HG02588 (cell line): ENCODE measurements around the gene PWP2.

Experiments
- ATAC-seq: cut with Tn5 transposase; IDR thresholded peaks from one replicate; pipeline ENCODE4 v1.9.1; 2021; ENCODE audit warnings: mild to moderate bottlenecking, moderate library complexity; ENCODE audit not compliant: unreplicated experiment

The PWP2 gene

DNA sequence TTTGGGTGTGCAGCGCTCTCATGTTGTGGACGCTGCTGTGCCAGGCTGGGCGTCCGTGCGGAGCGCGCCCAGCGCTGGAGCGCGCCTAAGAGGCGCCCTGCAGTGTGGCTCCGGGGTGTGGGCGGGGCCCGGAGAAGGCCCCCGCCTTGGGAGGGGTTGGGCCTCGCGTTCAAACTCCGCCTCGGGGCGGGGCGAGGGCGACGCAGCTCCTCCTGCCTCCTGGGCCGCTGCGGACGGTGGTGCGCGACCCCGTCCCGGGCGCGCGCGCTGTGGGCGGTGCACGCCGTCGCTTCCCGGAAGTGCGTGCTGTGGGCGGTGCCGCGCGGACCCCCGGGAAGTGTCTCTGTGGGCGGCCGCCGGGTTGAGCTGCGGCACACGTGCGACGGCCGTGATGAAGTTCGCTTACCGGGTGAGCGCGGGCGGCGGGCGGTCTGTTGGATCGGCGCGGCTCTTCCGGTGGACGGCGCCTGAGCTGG, at the start of gene PWP2:
Gene PWP2 (plus strand): TSS at position 374 of the 476 bp plus-strand sequence. CDS start 18 bp downstream, at position 392.
- peak; percentile 76 for ATAC-seq

DNA sequence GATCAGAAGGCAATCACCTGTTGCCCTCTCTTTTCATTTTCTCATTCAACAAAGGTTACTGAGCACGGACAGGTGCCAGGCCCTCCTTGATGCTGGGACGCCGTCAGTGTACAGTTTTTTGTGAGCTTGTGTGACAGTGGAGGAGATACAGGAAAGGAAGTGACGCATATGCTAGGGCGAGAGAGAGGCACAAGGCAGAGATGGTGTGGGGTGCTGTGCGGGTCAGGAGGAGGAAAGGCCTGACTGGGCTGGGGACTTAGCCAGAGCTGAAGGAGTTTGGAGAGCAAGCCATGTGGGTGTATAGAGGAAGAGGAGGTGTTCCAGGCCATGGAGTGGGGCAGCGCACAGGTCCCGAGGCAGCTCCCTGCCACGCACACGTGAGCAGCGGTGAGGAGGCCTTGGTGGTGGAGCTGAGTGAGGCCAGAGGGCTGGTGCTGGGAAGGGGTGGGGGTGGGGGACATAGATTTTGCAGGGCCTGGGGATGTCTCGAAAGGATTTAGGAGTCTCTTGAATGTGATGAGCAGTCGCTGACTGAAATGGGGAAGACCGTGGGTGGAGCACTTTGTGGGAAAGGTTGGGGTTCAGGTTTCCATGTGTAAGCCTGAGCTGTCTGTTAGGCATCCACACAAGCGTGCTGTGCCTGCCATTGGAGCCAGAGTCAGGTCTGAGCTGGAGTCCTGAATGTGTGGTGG, 49.1 kb upstream of the PWP2 start:
- no peak for ATAC-seq

DNA sequence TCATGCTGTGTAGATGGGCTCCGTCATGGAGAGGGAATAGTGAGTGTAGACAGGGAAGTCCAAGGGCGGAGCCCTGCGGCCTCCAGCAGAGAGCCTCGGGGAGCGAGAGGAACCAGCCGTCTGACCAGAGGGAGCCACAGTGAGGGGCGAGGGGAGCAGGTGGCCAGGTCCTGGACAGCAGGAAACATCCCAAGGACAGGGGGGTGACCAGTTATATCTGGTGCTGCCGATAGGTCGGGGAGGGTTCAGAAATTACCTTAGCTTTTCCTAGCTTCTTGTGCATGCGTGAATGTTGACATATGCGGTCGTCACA, 48.6 kb upstream of the PWP2 start:
- ATAC-seq, result no peak

DNA sequence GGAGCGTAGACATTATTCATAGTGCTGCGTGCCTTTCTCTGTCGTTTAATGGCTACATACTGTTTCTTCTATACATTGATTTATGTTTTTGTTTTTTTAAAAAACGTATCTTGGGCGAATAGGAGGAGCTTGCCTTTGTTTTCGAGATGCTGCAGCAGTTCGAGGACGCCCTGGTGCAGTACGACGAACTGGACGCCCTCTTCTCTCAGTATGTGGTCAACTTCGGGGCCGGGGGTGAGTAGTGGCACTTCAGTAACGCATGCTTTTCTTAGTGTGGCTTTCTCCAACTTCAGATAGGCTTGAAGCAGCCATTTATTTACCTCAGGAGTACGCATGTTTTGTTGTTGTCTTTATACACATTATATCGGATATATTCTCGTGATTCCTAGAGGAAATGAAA, 48.2 kb upstream of the PWP2 start:
- ATAC-seq, result no peak

DNA sequence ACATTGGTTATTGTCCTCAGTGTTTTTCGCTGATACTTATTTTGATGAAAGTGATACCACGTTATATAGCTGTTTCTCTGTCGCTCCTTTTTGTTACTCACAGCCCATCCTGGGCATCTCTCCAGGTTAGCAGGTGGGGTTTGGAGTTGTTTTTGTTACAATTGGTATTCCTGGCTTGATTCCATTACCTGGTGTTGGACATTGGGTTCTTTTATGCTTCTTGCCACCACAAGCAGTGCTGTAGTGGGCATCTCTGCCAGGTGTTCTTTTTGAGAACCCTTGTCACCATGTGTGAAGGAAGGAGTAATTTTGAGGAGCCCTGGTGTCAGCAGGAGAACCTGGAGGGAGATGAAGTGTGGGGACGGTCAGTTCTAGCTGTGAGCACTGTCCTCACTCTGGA, 47.5 kb upstream of the PWP2 start:
- ATAC-seq, result no peak

DNA sequence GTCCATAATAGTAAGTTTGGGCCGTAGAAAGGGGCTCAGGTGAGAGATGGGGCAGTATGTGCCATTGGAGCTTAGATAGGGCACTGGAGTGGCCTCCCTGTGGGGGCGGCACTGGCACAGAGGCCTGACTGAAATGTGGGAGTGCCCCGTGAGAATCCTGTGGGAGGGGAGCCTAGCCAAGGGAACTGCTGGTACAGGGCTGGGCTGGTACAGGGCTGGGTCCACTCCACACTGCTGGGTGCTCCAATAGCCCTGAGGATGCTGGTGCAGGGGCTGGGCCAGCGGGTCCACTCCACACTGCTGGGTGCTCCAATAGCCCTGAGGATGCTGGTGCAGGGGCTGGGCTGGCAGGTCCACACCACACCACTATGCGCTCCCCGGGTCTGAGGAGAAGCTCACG, 44.8 kb upstream of the PWP2 start:
- no peak for ATAC-seq

DNA sequence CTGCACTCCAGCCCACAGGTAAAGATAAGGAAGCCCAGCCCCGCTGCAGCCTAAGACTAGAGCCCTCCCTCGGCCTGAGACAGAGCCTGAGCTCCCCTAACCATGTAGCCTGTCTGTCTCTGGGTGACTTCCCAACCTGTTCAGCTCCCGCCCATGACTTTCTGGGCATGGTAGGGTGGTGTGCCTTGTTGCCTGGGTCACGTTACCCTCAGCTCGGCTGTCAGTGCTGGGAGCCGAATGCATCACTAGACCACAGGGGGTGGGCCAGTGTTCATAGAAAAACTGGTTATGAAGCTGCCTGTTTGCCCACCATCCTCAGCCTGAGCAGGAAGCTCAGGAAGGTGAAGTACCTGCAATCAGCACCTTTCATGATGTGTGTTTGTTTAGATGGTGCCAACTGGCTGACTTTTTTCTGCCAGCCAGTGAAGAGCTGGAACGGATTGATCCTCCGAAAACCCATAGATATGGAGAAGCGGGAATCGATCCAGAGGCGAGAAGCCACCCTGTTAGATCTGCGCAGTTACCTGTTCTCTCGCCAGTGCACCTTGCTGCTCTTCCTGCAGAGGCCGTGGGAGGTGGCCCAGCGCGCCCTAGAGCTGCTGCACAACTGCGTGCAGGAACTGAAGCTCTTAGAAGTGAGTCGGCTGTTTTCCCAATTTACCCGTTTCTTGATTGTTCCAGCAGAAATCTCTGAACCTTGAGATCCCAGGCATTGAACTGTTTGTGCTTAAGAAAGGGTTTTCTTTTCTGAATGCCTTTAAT, 43.9 kb upstream of the PWP2 start:
- ATAC-seq, result no peak

DNA sequence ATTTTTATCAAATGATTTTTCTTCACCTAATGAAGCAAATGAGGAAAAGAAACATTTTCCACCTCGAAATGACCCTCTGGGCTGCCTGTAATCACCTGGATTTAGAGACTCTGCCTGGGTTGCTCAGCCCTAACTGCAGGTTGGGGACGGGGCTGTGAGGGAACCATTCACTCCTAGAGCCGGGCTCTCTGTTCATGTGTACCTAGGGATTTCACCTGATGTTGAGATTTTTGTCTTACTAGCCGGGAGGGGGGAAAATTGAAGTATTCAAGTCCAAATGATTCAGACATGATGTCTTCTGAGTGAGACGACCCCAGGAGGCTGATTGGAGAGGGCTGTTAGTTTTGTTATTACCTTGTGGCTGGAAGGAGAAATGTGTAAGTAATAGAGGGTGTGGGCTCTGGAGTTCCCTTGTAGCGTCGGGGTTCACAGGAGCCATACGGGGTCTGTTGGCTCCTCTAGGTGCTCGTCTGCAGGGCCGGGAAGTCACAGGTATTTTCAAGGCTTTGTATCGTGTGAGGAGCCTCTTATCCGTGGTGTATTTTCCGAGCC, 42.3 kb upstream of the PWP2 start:
- no peak for ATAC-seq

DNA sequence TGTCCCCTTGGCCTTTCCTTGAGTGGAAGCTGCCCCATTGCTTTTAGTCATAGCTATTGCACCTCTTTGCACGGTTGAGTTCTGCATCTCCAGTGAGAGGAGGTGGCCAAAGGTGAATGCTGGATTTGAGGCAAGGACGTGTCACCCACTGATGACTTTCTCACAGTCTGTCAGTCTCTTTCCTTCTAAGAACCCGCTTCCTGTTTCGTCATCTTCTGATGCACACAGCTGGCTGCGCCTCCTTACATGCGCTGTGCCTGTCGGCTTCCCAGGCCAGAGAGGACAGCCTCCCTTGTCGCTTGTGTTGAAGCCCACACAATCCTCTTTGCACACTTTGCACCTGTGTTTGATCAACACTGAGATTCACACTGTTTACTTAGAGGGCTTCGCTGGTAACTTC, 41.8 kb upstream of the PWP2 start:
- ATAC-seq, result no peak

DNA sequence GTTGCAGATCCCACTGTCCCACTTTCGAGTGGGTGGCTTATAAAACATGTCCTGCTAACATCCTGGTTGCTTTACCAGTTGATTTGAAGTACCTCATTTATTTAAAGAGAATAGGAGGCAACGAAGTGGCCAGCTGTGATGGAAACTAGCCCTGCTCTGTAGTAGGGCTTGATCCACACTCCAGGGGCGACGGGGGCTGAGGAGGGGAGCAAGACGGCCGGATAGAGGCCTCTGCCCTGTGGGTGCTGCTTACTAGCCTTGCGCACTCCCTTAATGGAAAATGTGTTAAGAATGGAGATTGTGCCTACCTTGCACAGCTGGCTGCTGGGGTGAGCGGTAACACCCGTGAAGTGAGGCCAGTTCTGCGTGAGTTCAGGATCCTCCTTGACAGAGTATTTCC, 41.1 kb upstream of the PWP2 start:
- no peak for ATAC-seq

DNA sequence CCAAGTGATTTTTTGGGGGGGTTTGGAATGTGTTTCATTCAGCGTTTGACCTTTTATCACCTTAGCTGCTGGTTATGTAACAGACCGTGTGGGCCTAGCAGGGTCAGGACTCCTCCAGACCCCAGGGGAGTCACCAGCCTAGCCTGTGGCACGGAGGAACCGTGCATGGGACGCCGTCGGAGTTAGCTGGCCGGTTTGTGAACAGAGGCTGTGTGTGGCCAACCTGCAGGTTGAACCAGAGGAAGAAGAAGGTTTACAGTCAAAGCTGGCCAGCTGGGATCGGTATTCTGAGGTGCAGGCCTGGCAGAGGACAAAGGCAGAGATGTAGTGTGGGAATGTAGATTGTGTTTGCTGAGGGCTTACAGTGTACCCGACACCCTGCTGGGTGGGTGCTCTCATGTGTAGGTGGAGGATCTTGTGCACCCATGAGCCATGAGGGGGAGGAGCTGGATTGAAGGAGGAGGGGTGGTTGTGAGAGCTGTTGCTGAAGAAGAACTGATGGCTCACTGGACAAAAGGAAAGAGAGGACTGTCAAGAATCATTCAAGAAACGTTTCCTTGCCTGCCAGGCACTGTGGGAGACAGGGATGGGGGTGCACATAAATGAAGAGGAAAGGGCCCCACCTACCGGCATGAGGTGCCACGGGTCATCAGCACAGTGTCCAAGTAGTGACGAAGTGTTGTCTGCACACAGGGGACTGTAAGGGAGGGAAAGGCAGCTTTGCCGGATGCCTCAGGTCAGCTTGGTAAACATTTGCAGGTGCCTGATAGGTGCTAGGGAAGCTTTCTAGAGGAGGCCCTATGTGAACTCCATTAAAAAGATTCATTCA, 40.0 kb upstream of the PWP2 start:
- ATAC-seq, result no peak

DNA sequence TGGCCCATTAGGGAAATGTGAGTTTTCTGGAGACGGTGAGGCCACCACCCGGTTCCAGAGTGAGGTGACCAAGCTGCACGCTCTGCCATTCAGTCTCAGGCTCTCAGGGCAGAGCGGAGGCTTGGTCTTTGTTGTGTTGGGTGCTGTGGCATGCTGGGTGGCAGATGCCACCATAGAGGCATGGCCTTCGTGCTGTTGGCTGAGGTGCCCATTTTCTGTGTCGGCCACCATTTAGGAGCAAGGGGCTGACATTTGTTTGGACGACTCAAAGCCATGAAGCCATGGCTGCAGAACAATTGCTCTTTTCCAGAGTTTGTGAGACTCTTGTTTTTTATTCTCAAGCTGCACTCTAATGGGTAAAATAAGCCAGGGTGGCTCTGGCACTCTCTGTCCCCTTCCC, 36.8 kb upstream of the PWP2 start:
- ATAC-seq, result no peak

DNA sequence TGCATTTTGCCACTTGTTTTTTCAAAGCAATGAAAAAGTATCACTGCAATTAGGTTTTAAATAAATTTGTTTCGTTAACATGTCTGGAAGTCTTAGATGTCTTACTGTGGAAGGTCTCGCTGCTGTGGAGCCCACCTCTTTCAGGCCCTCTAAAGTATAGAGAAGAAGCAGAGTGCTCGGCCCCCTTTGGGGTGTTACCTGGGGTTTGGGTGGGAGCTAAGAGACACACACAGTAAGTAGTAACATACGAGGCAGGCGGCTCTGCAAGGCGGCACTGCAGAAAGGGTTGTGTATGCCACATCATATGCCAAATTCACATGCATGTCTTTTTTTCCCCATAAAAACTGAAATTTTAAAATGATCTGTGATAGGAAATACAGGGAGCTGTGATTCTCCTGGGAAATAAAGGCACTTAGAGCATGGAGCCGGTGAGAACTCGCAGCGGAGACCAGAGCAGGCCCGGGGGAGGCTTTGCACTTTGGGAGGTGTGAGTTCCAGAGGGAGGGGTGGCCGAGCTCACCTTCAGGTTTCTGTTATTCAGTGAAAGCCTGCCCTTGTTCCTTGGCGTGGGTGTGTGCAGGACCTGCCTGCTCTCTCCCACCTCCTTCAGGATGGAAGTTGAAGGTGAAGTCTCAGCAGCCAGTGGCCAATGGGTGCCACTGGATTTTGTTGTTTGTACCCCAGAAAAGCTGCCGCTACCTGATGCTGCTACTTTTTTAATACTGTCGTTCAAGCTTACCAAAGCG, 35.7 kb upstream of the PWP2 start:
- ATAC-seq, result no peak

DNA sequence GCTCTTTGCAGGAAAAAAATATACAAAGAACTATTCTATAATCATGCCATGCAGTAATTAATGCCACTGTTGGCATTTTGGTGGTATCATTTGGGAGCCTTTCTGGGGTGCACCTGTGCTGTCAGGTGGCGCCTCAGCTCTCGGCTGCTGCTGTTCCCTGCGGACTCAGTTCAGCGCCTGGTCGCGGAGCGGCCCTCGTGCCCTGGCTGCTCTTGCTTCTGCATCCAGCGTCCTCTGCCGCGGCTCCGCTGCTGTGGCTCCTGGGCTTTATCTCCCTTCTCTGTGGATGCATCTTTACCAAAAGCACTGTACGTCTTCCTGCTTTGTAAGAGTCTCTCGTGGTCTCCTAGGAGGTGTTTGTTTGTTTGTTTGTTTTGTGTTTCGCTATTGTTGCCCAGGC, 35.1 kb upstream of the PWP2 start:
- ATAC-seq, result no peak

DNA sequence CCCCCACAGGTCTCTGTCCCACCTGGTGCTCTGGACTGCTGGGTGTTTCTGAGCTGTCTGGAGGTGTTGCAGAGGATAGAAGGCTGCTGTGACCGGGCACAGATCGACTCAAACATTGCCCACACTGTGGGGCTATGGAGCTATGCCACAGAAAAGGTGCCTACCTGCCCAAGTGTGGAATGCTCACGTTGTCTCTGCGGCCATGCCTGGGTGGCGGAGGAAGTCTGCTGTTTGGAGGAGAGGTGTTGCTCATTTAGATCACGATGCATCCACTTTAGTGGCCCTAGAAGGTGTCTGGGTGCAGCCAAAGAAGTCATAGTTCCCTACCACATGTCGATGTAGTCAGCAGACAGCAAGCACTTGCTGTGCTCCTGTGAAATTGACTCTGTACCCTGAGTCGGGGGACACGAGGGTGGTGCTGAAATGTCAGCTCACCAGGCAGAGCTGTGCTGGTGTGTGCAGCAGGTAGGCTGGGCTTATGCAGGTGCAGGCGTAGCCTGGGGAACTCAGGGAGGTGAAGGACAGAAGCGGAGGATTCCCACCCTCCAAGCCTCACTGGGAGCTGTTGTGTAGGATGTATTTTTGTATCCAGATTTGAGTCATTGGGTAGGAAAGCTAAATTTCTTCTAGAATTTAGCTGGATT, 32.8 kb upstream of the PWP2 start:
- no peak for ATAC-seq

DNA sequence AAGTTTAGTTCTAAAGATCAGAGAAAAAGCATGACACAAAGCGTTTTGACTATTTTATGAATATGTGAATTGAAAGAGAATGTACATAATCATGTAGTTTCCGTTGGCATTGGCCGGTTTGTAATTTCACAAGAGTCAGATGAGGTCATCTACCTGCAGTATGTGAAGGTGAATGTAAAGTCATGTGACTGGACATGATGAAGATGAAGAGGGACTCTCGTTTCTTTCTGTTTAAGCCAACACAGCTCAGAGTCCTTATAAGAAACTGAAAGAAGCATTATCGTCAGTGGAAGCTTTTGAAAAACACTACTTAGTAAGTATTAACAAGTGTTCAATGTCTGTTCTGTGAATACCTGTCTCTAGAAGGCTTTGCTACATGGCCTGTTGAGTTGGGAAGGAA, 30.9 kb upstream of the PWP2 start:
- no peak for ATAC-seq

DNA sequence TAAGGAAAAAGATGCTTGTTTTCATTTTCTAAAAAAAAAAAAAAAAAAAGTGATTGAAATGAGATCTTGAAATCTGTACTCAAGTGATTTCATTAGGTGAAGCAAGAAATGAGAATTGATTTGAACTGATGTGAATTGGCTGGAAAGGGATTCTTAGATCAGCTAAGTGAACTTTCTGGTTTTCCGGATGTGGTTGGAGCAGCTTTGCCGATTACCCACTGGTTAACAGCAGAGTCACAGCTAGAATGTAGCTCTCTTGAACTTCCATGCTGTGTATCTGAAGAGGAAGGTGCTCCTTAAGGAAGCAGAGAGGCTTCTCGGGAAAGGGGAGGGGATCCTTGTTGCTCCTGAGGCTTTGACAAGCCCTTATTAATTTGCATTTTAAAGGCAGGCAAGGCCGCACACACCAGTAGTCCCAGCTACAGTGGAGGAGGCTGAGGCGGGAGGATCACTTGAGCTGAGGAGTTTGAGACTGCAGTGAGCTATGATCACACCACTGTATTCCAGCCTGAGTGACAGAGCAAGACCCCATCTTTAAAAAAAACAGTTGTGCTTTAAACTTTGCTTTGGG, 28.7 kb upstream of the PWP2 start:
- ATAC-seq, result no peak

DNA sequence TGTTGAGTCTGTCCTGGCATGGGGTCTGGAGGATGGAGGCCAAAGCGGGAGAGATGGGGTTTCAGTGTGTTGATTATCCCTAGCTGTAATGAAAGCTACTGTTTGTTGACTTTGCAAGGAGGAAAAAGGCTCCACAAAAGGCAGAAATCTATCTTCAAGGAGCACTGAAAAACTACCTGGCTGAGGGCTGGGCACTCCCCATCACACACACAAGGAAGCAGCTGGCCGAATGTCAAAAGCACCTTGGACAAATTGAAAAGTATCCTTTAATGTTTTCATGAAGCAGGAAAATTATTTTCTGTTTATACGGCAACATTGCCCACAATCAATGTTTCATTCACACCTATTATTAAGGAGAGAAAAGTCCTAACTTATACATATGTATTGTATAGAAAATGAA, 27.8 kb upstream of the PWP2 start:
- ATAC-seq, result no peak

DNA sequence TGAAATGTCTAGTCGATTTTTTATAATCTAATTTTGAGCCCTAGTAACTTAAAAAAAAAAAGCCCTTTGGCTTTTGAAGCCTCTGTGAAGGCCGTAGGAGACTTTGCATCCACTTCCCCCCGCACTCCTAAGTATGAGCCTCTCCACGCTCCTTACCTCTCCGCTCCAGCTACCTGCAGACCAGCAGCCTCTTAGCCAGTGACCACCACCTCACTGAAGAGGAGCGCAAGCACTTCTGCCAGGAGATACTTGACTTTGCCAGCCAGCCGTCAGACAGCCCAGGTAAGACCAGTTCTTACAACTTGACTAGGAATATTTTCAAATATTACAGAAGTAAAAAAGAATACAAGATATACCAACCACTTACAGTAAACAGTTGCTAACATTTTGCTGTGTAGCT, 27.4 kb upstream of the PWP2 start:
- ATAC-seq, result no peak
